Neural cell (in vitro differentiated cells): ENCODE data around the gene DBH.

Experiments
- CTCF ChIP-seq: fragments of 450-650 bp; IDR thresholded peaks from 2 replicates; pipeline ENCODE4 v1.5.1; 2014; ENCODE audit warnings: antibody characterized with exemption, mild to moderate bottlenecking, moderate library complexity; ENCODE audit not compliant: poor library complexity, severe bottlenecking
- EP300 ChIP-seq: fragments of 450-650 bp; conservative IDR thresholded peaks from 2 replicates; pipeline ENCODE4 v1.6.1; 2014; ENCODE audit warnings: antibody characterized with exemption, mild to moderate bottlenecking, moderate library complexity; ENCODE audit not compliant: poor library complexity, severe bottlenecking
- EZH2 ChIP-seq: fragments of 200-600, 300-800 bp; shearing (Covaris generic), sonication (generic); IDR thresholded peaks from 2 replicates; pipeline ENCODE4 v1.6.1; 2014; ENCODE audit warnings: antibody characterized with exemption, low read length, borderline replicate concordance, mild to moderate bottlenecking; ENCODE audit not compliant: insufficient read depth, poor library complexity, severe bottlenecking
- MXI1 ChIP-seq: fragments of 450-650 bp; conservative IDR thresholded peaks from 2 replicates; pipeline ENCODE4 v1.6.1; 2014; ENCODE audit warnings: antibody characterized with exemption, mild to moderate bottlenecking; ENCODE audit not compliant: poor library complexity, severe bottlenecking
- POLR2AphosphoS5 ChIP-seq: IDR thresholded peaks from 2 replicates; pipeline ENCODE4 v1.6.1; 2012
- RAD21 ChIP-seq: fragments of 450-650 bp; conservative IDR thresholded peaks from 2 replicates; pipeline ENCODE4 v1.6.1; 2014; ENCODE audit warnings: antibody characterized with exemption, mild to moderate bottlenecking, moderate library complexity
- REST ChIP-seq: IDR thresholded peaks from 2 replicates; pipeline ENCODE4 v1.6.1; 2012; ENCODE audit warnings: borderline replicate concordance
- SMC3 ChIP-seq: fragments of 450-650 bp; conservative IDR thresholded peaks from 2 replicates; pipeline ENCODE4 v1.6.1; 2014; ENCODE audit warnings: antibody characterized with exemption, mild to moderate bottlenecking, moderate library complexity; ENCODE audit not compliant: poor library complexity
- TAF1 ChIP-seq: IDR thresholded peaks from 2 replicates; pipeline ENCODE4 v1.6.1; 2012; ENCODE audit warnings: low read depth

GRCh38 chr9:133637451-133638055 is 1.4 kb downstream of the DBH start:
- TF ChIP-seq CTCF (no peak), POLR2AphosphoS5 (no peak), RAD21 (no peak), EZH2 (no peak), EP300 (no peak), SMC3 (no peak), TAF1 (no peak), MXI1 (no peak), REST (no peak)
